Embryonic facial prominence (tissue), 1 donor: ENCODE results near the gene PRELP.
"Not testable (repeated sequence)": the region's sequence is repeated elsewhere in the genome, so short reads cannot be mapped to it uniquely, and the experiment has no call there.

Experiments used
- DNase-seq: peaks from one replicate; pipeline ENCODE4 v3.0.0-alpha.2; 2016; ENCODE audit errors: extremely low spot score

PRELP gene

DNA sequence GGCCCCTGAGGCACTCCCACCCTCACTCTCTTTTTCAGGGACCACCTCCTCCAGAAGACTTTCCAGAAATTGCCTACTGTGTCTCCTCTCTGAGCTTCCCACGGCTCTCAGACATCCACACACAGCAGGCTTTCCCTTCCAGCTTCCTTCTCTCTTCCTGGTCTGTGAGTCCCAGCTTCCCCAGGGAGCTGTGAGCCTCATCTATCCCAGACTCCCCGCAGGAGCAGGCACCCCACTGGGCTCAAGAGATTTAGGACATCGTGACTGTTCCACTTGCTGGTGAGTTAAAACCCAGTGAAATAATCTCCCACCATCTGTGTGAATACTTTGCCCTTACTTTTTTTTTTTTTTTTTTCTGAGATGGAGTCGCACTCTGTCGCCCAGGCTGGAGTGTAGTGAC is 22.0 kb upstream of the PRELP start:
- no peak for DNase-seq

DNA sequence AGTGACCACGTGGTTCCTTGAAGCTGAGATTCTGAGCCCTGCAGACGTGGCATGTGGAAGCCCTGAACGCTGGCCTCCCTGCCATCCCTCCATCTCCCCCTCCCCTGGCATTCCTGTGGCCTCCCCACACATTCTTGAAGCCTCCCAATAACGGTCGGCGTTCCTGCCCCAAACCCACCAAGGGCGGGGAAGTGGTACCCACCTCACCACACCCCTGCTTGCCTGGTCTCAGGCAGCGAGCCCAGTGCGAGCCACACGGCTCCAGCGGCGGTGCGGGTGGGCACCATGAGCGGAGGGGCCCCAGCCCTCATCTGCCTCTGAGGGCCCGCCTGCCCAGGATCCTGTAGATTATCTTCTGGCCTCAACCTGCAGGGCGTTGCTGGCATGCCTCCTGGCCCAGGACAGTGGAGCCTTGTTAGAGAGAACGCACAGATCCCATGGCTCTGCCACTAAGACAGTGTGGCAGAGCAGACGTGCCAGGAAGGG is 20.6 kb upstream of the PRELP start:
- no peak for DNase-seq

GRCh38 chr1:203455706-203456105 is 19.9 kb upstream of the PRELP start:
- DNase-seq, result no peak

- DNase-seq, result no peak
Observed at GRCh38 chr1:203456577-203456976, 19.0 kb upstream of the PRELP start.

GRCh38 chr1:203458078-203458477 is 17.5 kb upstream of the PRELP start:
- DNase-seq, result no peak

DNA sequence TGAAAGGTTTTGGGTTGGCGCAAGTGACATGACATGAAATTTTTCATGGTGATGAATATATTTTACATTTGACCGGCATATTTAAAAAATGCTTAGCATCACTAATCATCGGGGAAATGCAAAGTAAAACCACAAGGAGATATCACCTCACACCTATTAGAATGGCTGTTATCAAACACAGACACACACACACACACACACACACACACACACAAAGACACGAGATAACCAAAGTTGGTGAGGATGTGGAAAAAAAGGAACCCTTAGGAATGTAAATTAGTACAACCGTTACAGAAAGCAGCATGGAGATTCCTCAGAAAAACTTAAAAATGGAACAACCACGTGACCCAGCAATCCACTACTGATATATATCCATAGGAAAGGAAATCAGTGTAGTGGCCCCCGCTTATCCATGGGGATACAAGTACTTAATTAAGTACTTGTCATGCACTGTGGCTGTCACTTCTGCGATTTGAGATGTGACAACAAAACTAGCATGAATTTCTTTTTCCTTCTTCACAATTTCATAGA is 15.9 kb upstream of the PRELP start:
- DNase-seq, result no peak

GRCh38 chr1:203461717-203462116 is 13.9 kb upstream of the PRELP start:
- no peak for DNase-seq

DNA sequence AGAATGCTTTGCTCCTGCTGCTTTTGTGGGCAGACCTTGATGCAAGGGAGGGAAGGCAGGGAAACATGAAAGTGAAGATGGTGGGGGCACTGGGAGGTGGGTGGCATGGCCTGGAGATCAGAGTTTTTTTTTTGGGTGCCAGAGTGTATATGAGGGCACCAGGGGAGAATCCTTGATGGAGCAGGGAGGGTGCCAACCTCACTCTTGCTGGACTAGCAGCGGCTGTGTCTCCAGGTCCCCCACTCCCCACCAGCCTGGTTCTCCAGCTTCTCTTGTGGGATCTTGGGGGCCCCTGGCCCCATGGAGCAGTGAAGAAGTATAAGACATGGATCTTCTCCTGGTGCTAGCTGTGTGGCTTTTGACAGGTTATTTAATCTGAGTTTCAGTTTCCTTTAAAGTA is 13.5 kb upstream of the PRELP start:
- DNase-seq, result no peak

- DNase-seq, result no peak
Observed at GRCh38 chr1:203462878-203463277, 12.7 kb upstream of the PRELP start.

- no peak for DNase-seq
Observed at GRCh38 chr1:203463469-203464062, 12.0 kb upstream of the PRELP start.

DNA sequence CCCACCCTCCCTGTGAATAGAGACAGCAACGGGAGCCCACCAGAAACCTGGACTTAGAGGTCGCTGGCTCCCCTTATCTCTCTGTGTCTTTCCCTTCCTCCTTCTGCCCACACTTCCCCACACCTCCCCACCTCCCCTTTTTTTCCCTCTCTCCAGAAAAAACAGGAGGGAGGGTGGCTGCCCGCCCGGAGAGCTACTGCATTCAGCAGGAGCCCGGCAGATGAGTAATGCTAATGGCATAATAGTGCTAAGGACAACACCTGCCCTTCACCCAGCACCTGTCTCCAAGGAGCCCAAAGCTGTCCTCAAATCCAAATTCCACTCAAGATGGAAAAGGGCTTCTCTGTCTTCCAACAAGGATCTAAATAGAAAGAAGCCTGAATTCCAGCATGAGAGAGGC is 11.4 kb upstream of the PRELP start:
- no peak for DNase-seq

DNA sequence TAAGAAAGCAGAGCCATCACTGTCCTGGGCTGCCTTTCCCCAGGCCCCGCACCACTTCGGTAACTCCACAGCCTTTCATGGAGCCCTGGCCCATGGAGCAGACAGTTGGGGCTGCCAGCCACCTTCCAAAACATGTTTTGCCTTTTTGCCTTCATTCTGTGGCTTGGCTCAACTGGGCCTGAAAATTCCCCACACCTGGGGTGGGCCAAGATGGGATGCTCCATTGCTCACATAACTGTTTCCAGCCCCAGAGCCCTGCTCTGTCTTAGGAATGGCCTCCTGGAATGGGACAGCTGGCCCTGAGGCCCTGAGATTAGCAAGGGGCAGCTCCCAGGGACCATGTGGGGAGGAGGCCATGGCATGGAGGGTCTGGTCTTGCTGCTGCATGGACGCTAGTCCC is 10.9 kb upstream of the PRELP start:
- DNase-seq, result no peak

DNA sequence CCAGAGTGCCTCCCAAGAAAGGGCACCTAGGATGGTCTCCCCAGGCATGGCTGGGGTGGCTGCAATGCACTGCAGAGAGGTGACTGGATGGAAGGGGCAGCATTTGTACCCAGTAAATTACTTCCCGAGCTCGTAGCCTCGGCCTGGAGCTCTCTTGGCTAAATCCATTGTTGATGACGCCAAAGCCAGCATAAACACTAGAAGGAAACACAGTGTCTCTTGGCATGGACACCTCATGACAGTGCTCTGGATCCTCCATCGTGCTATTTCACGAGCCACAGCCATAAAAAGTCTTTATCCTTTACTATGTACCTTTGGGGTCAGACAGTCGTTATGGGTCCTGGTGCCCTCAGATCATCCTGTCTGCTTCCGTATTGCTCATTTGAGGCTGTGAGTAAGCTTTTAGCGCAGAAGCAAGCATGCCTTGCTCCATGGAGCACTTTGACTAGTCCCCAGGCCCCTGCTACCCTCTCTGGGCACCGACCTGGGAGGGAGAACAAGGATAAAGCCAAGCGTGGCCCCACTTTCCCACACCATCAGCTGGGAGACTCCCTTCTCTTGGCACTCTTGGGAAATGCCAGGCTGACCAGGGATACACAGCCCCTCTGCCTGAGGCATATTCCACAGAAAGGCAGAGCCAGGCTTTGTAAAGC is 10.3 kb upstream of the PRELP start:
- DNase-seq, result no peak

DNA sequence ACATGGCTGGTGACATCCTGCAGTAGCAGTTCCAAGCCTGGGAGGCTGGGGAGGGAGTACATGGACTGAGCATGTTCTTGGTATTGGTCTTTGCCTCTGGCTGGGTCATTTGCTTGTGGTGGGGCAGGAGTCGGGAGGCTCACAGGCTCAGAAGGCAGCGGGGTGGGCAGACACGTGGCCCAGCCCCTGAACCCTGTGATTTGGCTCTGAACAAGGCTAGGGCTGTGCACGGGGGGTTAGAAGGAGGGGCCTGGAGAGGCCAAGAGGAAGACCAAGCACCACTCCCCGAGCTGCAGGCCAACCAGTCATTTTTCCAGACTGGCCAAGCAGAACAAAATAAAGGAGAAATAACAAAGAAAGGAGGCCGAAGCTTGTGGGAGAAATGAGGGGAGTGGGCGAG is 9.7 kb upstream of the PRELP start:
- DNase-seq, result no peak

GRCh38 chr1:203466906-203467549 is 8.6 kb upstream of the PRELP start:
- not testable (repeated sequence) for DNase-seq

GRCh38 chr1:203467550-203467921 is 8.1 kb upstream of the PRELP start:
- no peak for DNase-seq

GRCh38 chr1:203468326-203468725 is 7.3 kb upstream of the PRELP start:
- no peak for DNase-seq

DNA sequence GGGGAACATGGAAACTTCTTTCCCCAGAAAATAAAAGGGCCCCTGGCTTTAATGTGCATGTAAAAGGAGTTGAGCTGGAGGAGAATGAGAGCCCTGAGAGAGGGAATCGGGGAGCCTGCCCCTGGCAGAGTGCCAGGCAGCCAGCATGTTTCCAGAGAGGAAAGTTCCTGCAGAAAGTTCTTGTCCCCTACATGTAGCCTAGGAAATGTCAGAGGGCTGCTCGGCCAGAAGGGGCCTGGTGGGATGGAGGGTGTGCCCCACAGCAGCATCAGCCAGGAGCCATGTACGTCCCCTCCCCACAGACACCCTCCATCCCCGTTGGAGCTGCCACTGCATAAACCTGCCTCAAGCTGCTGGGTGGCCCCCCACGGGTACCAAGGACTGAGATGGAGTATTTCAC is 5.4 kb upstream of the PRELP start:
- no peak for DNase-seq

DNA sequence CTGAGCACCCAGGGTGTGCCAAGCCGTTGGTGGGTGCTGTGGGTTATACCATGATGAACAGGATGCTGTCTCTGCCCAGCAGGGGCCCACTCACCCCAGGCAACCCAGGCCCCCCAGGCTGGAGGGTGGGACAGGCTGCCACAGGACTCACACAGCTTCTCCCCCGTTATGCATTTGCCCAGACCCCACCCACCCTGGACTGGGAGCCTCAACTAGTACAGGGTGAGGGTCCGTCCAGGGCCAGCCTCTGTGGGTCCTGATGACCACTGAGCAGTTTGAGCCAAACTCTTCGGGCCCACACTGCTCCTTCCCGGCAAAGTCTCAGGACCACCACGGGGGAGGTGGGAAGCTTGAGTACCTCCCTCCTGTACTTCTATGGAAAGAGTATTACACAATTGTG is 3.8 kb upstream of the PRELP start:
- DNase-seq, result no peak

- no peak for DNase-seq
Observed at GRCh38 chr1:203473281-203473680, 2.3 kb upstream of the PRELP start.

DNA sequence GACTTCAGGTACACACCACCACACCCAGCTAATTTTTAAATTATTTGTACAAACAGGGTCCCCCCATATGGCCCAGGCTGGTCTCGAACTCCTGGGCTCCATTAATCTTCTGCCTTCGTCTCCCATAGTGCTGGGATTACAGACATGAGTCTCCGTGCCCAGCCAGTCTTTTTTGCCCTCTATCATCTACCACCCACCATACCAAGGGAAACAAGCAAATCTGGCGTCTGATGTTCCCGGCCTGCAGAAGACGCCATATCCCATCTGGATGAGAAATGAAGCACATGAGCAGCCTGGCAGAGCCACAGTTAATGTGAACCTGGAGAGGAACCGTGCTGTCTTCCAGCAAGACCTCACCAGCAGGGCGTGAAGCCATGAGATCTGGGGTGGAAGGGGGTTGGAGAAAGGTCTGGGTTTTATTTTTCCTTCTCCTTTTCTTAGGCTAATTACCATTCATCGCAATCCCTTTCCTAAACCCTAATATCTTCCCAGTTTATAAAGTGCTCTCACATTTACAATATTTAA is 1.8 kb upstream of the PRELP start:
- no peak for DNase-seq

DNA sequence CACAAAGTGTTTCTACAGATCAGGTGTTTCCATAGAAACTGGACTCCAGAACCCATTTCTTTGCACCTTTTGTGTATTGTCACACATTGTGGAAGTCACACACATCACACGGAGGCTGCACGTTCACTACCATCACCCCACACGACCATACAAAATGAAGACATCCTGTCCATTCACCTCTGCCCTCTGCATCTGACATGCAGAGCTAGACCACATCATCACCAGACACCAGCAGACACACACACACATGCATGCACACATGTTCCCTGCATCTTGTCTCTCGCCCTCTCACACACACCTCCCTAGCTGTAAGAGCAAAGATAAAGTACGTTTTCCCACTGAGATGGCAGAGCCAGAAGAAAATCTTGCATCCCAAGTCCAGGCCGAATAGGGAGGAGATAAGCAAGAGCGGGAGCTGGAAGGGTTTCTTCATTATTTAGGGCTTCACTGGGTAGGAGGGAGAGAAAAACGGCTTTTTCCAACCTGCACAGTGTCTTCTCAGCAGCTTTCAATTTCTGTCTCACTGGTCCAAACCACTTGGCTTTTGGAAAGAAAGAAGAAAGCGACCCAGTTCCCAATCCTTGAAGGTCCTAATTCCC is 709 bp downstream of the PRELP start:
- DNase-seq, result no peak
